GM12873 (cell line): ENCODE results near the gene OBSCN.

Source experiments
- CTCF ChIP-seq: IDR thresholded peaks from 2 replicates; pipeline ENCODE4 v1.5.1; 2012; ENCODE audit warnings: low read depth, mild to moderate bottlenecking, moderate library complexity, low read length, control low read depth; ENCODE audit not compliant: insufficient read depth; ENCODE audit errors: missing control alignments

Gene OBSCN

GRCh38 chr1:228318823-228319241, 111.0 kb downstream of the OBSCN start:
- TF ChIP-seq CTCF, result no peak

GRCh38 chr1:228319352-228320088, 111.7 kb downstream of the OBSCN start:
- TF ChIP-seq CTCF, result no peak

DNA sequence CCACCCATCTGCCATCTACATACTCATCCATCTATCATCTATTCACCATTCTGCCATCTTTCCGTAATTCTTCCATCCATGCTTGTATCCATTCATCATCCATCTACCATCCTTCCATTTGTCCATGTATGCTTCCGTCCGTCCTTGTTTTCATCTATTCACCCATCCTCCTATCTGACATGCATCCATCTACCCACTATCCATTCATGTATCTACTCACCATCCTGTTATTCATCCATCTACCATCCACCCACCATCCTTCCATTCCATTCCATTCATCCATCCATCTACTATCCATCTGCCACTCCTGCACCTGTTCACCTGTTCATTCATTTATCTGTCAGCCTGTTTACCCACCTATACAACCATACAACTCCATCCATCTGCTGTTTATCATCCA, 112.5 kb downstream of the OBSCN start:
- TF ChIP-seq CTCF, result no peak

- TF ChIP-seq CTCF, result no peak
These were observed 113.6 kb downstream of the OBSCN start for GRCh38 chr1:228321435-228321834.

DNA sequence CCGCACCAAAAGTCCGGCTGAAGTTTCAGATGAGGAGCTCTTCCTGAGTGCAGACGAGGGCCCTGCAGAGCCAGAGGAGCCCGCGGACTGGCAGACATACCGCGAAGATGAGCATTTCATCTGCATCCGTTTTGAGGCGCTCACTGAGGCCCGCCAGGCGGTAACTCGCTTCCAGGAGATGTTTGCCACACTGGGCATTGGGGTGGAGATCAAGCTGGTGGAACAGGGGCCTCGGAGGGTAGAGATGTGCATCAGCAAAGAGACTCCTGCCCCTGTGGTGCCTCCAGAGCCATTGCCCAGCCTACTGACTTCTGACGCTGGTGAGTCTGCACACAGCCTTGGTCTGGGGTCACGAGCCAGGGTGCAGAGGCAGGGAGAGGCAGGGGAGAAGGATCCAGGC, 114.1 kb downstream of the OBSCN start:
- no peak for TF ChIP-seq CTCF

GRCh38 chr1:228323401-228323800, 115.6 kb downstream of the OBSCN start:
- no peak for TF ChIP-seq CTCF

DNA sequence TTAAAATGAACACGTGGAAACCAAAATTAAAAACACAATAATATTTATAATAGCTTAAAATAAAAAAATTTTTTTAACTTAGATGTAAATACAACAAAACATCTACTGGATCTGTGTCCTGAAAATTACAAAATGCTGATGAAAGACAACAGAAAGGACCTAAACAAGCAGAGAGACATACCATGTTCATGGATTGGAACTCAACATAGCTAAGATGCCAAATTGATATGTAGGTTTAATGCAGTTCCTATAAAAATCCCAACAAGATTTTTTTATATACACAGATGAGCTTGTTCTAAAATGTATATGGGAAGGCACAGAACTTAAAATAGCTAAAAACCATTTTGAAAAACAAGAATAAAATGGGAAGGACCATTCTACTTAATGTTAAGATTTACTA, 117.4 kb downstream of the OBSCN start:
- TF ChIP-seq CTCF, result no peak
